OCI-LY3 (cell line): ENCODE measurements around the gene AUTS2.

Source experiments
- H2AFZ ChIP-seq: fragments of 200-600, 300-600 bp; shearing (Covaris generic); 2 replicates; pipeline ENCODE4 v1.6.0; 2014; ENCODE audit warnings: antibody characterized with exemption, low read depth, low read length
- H3K27ac ChIP-seq: fragments of 200-600, 300-600 bp; sonication (generic); 2 replicates; pipeline ENCODE4 v1.5.1; 2014; ENCODE audit warnings: mild to moderate bottlenecking, low read length, moderate library complexity, mixed read lengths
- H3K27me3 ChIP-seq: fragments of 200-600, 300-600 bp; sonication (generic); 2 replicates; pipeline ENCODE4 v1.6.1; 2014; ENCODE audit warnings: low read depth, low read length, mixed read lengths
- H3K36me3 ChIP-seq: fragments of 200-600, 300-600 bp; sonication (generic); replicated peaks from 2 replicates; pipeline ENCODE3; 2014; ENCODE audit warnings: low read depth, low read length, mixed read lengths
- H3K4me1 ChIP-seq: fragments of 300-600, 200-600 bp; sonication (generic); 2 replicates; pipeline ENCODE4 v1.6.1; 2014; ENCODE audit warnings: low read length, mixed read lengths
- H3K4me2 ChIP-seq: fragments of 200-600, 300-600 bp; sonication (generic); 2 replicates; pipeline ENCODE4 v1.6.1; 2014; ENCODE audit warnings: low read length, mixed read lengths
- H3K4me3 ChIP-seq: fragments of 300-600, 200-600 bp; sonication (generic); 2 replicates; pipeline ENCODE4 v1.5.1; 2014; ENCODE audit warnings: antibody characterized with exemption, mild to moderate bottlenecking, low read length, moderate library complexity
- H3K79me2 ChIP-seq: fragments of 300-600, 200-600 bp; shearing (Covaris generic); 2 replicates; pipeline ENCODE4 v1.6.1; 2014; ENCODE audit warnings: mild to moderate bottlenecking, low read length, mixed read lengths
- H3K9ac ChIP-seq: fragments of 300-600, 200-600 bp; shearing (Covaris generic); 2 replicates; pipeline ENCODE4 v1.6.0; 2014; ENCODE audit warnings: mild to moderate bottlenecking, low read length, moderate library complexity
- H3K9me3 ChIP-seq: fragments of 200-600, 300-600 bp; shearing (Covaris generic); 2 replicates; pipeline ENCODE4 v1.6.1; 2014; ENCODE audit warnings: low read length, mixed read lengths; ENCODE audit not compliant: insufficient read depth
- H4K20me1 ChIP-seq: fragments of 200-600, 300-600 bp; sonication (generic); 2 replicates; pipeline ENCODE4 v1.6.1; 2016; ENCODE audit warnings: low read length, mixed read lengths; ENCODE audit not compliant: insufficient read depth
- EZH2phosphoT487 ChIP-seq: fragments of 200-600 bp; shearing (Covaris generic); IDR thresholded peaks from 2 replicates; pipeline ENCODE4 v1.6.1; 2018; ENCODE audit warnings: antibody characterized with exemption, mixed run types, low read depth
- TF ChIP-seq, protein P1 (sequence below): fragments of 200-600, 300-600 bp; sonication (generic); IDR thresholded peaks from 2 replicates; pipeline ENCODE4 v1.5.1; 2014; ENCODE audit warnings: antibody characterized with exemption, low read length, low read depth

Gene AUTS2

DNA sequence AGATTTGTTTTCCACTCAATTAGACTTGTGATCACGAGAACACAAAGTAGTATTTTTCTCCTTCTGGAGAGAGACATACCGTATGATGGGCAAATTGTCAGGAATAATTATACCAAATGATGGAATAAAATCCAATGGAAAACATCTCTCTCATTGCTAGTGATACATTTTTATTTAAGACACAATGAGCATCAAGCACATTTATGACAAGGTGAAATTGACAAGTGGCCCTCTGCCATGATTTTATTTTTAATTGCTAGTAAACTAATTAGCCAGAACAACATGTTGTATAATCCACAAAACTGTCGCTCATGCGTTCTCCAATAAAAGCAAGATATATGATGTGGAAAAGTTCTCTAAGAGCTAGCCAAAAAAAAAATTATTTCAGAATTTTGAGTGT lies 620.8 kb downstream of the AUTS2 start:
- no peaks in the 10 kb centered on the region for H3K9me3 ChIP-seq
- no peak overlapping the region for H3K9ac ChIP-seq
- H2AFZ ChIP-seq, result no peak overlapping the region
- TF ChIP-seq EZH2phosphoT487, result no peak
- TF ChIP-seq, protein P1, sequence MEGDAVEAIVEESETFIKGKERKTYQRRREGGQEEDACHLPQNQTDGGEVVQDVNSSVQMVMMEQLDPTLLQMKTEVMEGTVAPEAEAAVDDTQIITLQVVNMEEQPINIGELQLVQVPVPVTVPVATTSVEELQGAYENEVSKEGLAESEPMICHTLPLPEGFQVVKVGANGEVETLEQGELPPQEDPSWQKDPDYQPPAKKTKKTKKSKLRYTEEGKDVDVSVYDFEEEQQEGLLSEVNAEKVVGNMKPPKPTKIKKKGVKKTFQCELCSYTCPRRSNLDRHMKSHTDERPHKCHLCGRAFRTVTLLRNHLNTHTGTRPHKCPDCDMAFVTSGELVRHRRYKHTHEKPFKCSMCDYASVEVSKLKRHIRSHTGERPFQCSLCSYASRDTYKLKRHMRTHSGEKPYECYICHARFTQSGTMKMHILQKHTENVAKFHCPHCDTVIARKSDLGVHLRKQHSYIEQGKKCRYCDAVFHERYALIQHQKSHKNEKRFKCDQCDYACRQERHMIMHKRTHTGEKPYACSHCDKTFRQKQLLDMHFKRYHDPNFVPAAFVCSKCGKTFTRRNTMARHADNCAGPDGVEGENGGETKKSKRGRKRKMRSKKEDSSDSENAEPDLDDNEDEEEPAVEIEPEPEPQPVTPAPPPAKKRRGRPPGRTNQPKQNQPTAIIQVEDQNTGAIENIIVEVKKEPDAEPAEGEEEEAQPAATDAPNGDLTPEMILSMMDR, result no peak
- H4K20me1 ChIP-seq, result no peaks in the 10 kb centered on the region
- no peaks in the 10 kb centered on the region for H3K79me2 ChIP-seq
- no peak overlapping the region for H3K4me3 ChIP-seq
- no peaks in the 10 kb centered on the region for H3K36me3 ChIP-seq
- H3K4me2 ChIP-seq, result no peak overlapping the region
- H3K4me1 ChIP-seq, result no peaks in the 10 kb centered on the region
- H3K27ac ChIP-seq, result no peak overlapping the region
- H3K27me3 ChIP-seq, result no peaks in the 10 kb centered on the region

DNA sequence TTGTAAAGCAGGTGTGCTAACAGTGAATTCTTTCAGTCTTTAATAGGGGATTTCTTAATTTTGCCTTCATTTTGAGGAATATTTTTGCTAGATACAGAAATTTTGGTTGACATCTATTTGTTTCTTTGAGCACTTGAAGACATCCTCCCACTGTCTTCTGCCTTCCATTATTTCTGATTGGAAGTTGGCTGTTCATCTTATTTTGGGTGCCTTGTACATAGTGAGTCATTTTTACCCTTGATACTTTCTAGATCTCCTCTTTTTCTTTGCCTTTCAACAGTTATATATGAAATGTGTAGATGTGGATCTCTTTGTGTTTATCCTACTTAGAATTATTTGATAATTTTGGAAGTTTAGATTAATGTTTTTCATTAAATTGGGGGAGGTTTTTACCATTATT lies 631.0 kb downstream of the AUTS2 start:
- H3K36me3 ChIP-seq, result no peaks in the 10 kb centered on the region
- no peaks in the 10 kb centered on the region; the same call in 1 of the 2 replicates for H3K9me3 ChIP-seq
- H3K79me2 ChIP-seq, result no peaks in the 10 kb centered on the region
- H3K4me1 ChIP-seq, result no peaks in the 10 kb centered on the region
- no peak overlapping the region for H3K9ac ChIP-seq
- no peak overlapping the region for H2AFZ ChIP-seq
- H3K4me2 ChIP-seq, result no peak overlapping the region
- H3K4me3 ChIP-seq, result no peak overlapping the region
- TF ChIP-seq EZH2phosphoT487, result no peak
- TF ChIP-seq, protein P1, result no peak
- no peaks in the 10 kb centered on the region for H4K20me1 ChIP-seq
- H3K27me3 ChIP-seq, result no peaks in the 10 kb centered on the region
- no peak overlapping the region for H3K27ac ChIP-seq

DNA sequence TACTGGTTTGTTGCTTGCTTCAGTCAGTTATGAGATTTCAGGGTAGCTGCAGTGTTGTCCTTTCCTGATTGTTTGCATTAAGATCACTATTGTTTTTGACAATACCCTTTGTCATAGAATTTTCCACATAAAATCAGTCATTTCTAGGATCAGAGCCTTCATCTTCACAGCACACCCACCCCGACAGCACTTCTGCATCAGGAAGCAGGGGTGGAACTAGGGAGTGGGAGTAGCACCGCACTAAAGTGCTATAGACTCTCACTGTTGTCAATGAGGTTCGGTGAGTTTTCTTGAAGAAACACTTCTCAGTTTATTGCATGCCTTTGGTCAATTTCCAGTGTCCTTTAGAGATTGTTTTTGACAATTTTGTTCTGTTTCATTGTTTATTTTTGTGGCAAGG lies 632.5 kb downstream of the AUTS2 start:
- H3K79me2 ChIP-seq, result no peaks in the 10 kb centered on the region
- no peak overlapping the region for H2AFZ ChIP-seq
- H4K20me1 ChIP-seq, result no peaks in the 10 kb centered on the region
- H3K4me3 ChIP-seq, result no peak overlapping the region
- no peaks in the 10 kb centered on the region for H3K36me3 ChIP-seq
- no peak overlapping the region for H3K4me2 ChIP-seq
- H3K4me1 ChIP-seq, result no peaks in the 10 kb centered on the region
- H3K27ac ChIP-seq, result no peak overlapping the region
- H3K9me3 ChIP-seq, result no peaks in the 10 kb centered on the region; the same call in 1 of the 2 replicates
- no peak for TF ChIP-seq EZH2phosphoT487
- TF ChIP-seq, protein P1, result no peak
- no peaks in the 10 kb centered on the region for H3K27me3 ChIP-seq
- no peak overlapping the region for H3K9ac ChIP-seq

DNA sequence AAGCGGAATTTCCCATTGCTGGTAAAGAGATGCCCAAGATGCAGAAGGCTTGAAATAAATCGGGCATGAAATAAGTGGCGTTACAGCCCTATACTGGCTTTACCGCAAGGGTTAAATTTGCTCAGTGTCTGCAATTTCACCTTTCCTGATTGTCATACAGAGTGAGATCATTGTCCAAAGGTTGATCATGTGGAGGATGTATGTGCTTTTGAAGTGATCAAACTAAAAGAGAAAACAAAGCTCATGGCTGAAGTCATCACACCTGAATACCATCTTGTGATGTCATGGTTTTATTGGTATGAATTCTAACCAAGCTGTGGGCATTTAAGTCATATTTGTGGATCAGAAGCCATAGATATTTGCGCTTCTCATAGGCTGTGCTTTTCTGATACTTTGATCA lies 635.5 kb downstream of the AUTS2 start:
- Histone ChIP-seq H3K4me2 (no peak overlapping the region), H4K20me1 (no peaks in the 10 kb centered on the region; the same call in 1 of the 2 replicates), H3K36me3 (no peaks in the 10 kb centered on the region), H3K27me3 (no peaks in the 10 kb centered on the region; the same call in 1 of the 2 replicates), H3K4me1 (peaks cover 16% of the 10 kb centered on the region), H2AFZ (no peak overlapping the region), H3K9ac (no peak overlapping the region), H3K9me3 (no peaks in the 10 kb centered on the region; the same call in 1 of the 2 replicates), H3K4me3 (no peak overlapping the region), H3K27ac (no peak overlapping the region), H3K79me2 (no peaks in the 10 kb centered on the region)
- TF ChIP-seq, protein P1, result no peak
- TF ChIP-seq EZH2phosphoT487, result no peak
